ENCODE measurements around the gene MRPS25.
"Not testable (repeated sequence)": the region's sequence is repeated elsewhere in the genome, so short reads cannot be mapped to it uniquely, and the experiment has no call there.

MRPS25 gene

GRCh38 chr3:15014606-15015328, 50.3 kb downstream of the MRPS25 start:
- no peak for TF ChIP-seq POLR2A (IDR thresholded peaks at IDR 0.05; ENCODE audit: extremely low read depth, insufficient read length)
- no peak for TF ChIP-seq MAX (IDR thresholded peaks at IDR 0.05; ENCODE audit: low read depth, low read length)
- TF ChIP-seq MYC (IDR thresholded peaks at IDR 0.05; ENCODE audit: low read depth, low read length), result no peak
- TF ChIP-seq CTCF (IDR thresholded peaks at IDR 0.05; ENCODE audit: low read depth, low read length), result no peak
- no peak for DNase-seq (ENCODE audit: low read depth)
- no peak overlapping the region for H3K4me3 ChIP-seq (ENCODE audit: low read depth, low read length)

GRCh38 chr3:15011174-15011573, 53.9 kb downstream of the MRPS25 start:
- TF ChIP-seq POLR2A (IDR thresholded peaks at IDR 0.05; ENCODE audit: extremely low read depth, insufficient read length) (no peak), MAX (IDR thresholded peaks at IDR 0.05; ENCODE audit: low read depth, low read length) (no peak), CTCF (IDR thresholded peaks at IDR 0.05; ENCODE audit: low read depth, low read length) (no peak), MYC (IDR thresholded peaks at IDR 0.05; ENCODE audit: low read depth, low read length) (no peak)
- no peak overlapping the region for H3K4me3 ChIP-seq (ENCODE audit: low read depth, low read length)
- no peak for DNase-seq (ENCODE audit: low read depth)

DNA sequence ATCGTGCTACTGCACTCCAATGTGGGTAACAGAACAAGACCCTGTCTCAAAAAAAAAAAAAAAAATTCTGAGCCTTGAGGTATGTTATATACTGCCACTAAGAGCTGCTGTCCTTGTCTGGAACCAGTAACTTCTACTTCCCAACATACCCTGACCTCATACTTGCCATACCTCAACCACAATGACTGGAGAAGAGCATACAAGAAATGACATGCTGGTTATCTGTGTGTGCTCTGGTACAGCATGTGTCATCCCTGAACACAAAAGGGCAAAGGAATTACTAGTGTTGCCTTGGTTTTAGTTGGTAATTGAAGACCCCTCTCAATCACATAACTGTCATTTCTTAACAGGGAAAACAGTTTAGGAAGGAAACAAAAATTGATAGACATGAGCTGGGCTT, 54.5 kb downstream of the MRPS25 start:
- no peak for DNase-seq (ENCODE audit: low read depth)
- H3K4me3 ChIP-seq (ENCODE audit: low read depth, low read length), result no peak overlapping the region
- TF ChIP-seq MYC (IDR thresholded peaks at IDR 0.05; ENCODE audit: low read depth, low read length) (no peak), POLR2A (IDR thresholded peaks at IDR 0.05; ENCODE audit: extremely low read depth, insufficient read length) (no peak), CTCF (IDR thresholded peaks at IDR 0.05; ENCODE audit: low read depth, low read length) (no peak), MAX (IDR thresholded peaks at IDR 0.05; ENCODE audit: low read depth, low read length) (no peak)

- no peak for DNase-seq (ENCODE audit: low read depth)
- TF ChIP-seq POLR2A (IDR thresholded peaks at IDR 0.05; ENCODE audit: extremely low read depth, insufficient read length), result no peak
- no peak for TF ChIP-seq CTCF (IDR thresholded peaks at IDR 0.05; ENCODE audit: low read depth, low read length)
- no peak for TF ChIP-seq MYC (IDR thresholded peaks at IDR 0.05; ENCODE audit: low read depth, low read length)
- TF ChIP-seq MAX (IDR thresholded peaks at IDR 0.05; ENCODE audit: low read depth, low read length), result no peak
- no peak overlapping the region for H3K4me3 ChIP-seq (ENCODE audit: low read depth, low read length)
These were observed 55.9 kb downstream of the MRPS25 start for GRCh38 chr3:15009167-15009566.

GRCh38 chr3:15007681-15008141, 57.4 kb downstream of the MRPS25 start:
- TF ChIP-seq POLR2A (IDR thresholded peaks at IDR 0.05; ENCODE audit: extremely low read depth, insufficient read length) (no peak), MYC (IDR thresholded peaks at IDR 0.05; ENCODE audit: low read depth, low read length) (no peak), MAX (IDR thresholded peaks at IDR 0.05; ENCODE audit: low read depth, low read length) (no peak), CTCF (IDR thresholded peaks at IDR 0.05; ENCODE audit: low read depth, low read length) (no peak)
- DNase-seq (ENCODE audit: low read depth), result no peak
- no peak overlapping the region for H3K4me3 ChIP-seq (ENCODE audit: low read depth, low read length)

DNA sequence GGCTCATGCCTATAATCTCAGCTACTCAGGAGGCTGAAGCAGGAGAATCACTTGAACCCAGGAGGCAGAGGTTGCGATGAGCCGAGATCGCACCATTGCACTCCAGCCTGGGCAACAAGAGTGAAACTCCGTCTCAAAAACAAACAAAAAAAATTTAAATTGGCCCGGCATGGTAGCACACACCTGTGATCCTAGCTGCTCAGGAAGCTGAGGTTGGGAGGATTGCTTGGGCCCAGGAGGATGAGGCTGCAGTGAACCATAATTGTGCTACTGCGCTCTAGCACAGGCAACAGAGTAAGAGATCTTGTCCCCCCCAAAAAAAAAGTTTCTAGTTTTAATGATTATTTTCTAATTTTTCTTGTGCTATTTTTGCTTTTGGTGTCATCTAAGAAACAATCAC, 65.9 kb downstream of the MRPS25 start:
- not testable (repeated sequence) for H3K4me3 ChIP-seq (ENCODE audit: low read depth, low read length); DNase-seq (ENCODE audit: low read depth)

All from NB4 (cell line).